Measurements from ENCODE around the gene PLPP7.
"Not testable (repeated sequence)": the region's sequence is repeated elsewhere in the genome, so short reads cannot be mapped to it uniquely, and the experiment has no call there.

PLPP7 gene

GRCh38 chr9:131289301-131290035 lies at the start of gene PLPP7:
PLPP7 (plus strand) TSS chr9:131289723; CDS start chr9:131289998, 275 bp downstream.
- no peak for DNase-seq

DNA sequence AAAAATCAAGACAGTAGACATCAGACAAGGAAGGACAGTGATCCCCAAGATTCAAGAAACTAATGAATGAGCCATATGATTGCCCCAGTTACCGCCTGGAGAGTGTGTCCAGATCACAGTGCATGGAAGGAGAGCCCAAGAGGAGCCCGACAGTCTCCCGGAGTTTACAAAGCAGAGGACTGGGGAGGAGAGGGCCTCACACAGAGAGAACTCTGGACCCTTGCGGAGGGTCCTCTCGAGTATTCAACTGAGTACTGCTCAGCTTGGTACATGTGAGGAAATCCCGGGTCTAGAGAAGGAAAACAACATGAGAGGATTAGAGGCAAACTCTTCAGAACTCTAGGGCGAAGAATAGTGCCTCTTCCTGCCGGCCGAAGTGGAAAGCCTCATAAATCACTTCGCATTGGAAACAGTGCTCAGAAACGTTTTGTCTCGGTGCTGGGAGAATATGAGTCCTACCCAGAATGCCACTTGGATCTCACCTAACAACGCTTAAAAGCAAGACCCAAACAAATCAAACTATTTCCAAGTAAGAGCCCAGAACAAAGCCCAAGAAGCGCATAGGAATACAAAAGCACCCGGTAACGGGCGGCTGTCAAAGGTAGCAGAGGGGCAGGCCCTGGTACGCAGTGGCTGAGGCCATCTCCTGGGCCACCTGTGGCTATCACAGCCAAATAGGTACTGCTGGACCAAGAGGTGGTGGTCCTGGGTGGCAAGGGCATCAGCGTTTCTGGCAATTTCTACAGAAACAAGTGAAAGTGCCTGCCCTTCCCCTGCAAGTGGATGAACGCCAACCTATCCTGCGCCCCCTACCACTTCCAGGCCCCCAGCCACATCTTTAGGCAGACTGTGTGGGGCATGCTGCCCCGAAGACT lies 49.2 kb upstream of the PLPP7 start:
- no peak for DNase-seq

DNA sequence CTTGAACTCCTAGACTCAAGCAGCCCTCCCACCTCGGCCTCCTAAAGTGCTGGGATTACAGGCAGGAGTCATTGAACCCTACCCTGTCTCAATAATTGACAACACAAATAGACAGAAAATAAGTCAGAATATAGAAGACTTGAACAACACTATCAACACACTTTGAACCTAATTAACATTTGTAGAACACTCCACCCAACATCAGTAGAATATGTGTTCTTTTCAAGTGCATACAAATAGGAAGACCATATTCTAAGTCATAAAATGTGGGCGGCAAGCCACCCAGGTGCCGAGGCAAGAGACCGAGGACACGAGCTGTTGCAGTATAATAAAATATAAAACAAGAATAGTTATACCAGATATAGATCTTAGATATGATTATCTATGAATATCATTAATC lies 45.2 kb upstream of the PLPP7 start:
- not testable (repeated sequence) for DNase-seq

DNA sequence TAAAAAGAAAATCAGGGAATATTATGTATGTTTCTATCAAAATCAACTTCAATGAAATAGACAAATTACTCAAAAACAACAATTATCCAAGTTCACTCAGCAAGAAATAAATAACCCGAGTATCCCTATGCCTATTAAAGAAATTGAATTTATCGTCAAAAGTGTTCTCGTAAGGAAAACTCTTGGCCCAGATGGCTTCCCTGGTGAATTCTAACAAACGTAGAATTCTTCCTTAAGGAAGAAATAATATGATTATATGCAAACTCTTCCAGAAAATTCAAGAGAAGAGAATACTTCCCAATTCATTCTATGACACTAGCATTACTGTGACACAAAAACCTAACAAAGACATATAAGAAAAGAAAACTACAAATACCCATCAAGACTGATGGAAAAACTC lies 42.9 kb upstream of the PLPP7 start:
- no peak for DNase-seq

GRCh38 chr9:131252120-131252519 lies 37.4 kb upstream of the PLPP7 start:
- no peak for DNase-seq

GRCh38 chr9:131253891-131254491 lies 35.5 kb upstream of the PLPP7 start:
- no peak for DNase-seq

- no peak for DNase-seq
Observed at GRCh38 chr9:131254626-131255025, 34.9 kb upstream of the PLPP7 start.

- DNase-seq, result no peak
Observed at GRCh38 chr9:131255676-131256197, 33.8 kb upstream of the PLPP7 start.

DNA sequence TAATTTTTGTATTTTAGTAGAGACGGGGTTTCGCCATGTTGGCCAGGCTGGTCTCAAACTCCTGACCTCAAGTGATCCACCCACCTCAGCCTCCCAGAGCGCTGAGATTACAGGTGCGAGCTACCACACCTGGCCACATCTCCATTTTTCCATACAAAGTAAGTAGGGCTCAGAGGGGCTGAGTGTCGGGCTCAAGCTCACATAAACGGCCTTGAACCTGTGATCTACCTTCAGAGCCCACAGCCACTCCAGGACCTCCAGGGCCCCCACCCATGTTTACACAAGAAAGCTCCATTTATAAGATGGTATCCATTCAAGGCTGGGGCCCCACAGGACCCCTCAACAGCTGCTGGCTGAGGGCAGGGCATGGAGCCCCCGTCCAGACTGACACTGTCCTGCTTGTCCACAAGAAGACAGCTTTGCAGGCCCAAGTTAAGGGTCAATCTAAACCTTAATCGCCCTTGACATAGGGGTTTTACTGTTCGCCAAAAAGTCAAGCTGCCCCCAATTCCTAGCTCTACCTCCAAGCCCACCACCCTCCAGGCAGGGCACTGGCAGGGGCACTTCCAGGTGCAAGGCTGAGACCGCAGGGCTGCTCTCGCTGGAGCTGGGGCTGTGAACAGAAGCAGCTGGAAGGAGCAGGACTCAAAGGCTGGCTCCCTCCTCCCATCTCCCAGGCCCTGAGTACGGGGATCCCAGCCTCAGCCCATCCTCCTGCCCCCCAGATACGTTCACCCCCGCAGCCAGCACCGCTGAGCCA lies 32.1 kb upstream of the PLPP7 start:
- DNase-seq, result no peak

GRCh38 chr9:131258186-131258585 lies 31.3 kb upstream of the PLPP7 start:
- no peak for DNase-seq

- DNase-seq, result no peak
Observed at GRCh38 chr9:131258698-131259431, 30.7 kb upstream of the PLPP7 start.

DNA sequence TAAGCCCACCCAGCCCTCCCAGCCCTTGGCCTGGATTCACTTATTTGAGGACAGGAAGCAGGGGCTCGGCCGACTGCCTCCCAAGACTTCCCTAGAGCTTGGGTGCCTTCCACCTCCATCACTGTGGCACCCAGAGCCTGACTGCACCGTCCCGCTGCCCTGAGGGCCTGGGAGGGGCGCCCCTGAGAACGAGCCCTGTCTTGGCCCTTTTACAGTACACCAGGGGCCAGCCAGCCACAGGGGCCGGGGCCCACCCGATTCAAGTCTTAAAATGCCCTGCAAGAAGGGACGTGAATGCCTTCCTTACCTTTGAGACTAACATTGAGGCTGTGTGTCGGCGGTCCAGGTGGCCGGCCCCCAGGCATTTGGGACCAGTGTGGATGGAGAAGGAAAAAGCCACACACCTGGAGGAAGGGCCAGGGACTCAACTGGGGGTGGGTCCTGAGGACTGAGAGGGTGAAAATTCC lies 30.1 kb upstream of the PLPP7 start:
- DNase-seq, result no peak

DNA sequence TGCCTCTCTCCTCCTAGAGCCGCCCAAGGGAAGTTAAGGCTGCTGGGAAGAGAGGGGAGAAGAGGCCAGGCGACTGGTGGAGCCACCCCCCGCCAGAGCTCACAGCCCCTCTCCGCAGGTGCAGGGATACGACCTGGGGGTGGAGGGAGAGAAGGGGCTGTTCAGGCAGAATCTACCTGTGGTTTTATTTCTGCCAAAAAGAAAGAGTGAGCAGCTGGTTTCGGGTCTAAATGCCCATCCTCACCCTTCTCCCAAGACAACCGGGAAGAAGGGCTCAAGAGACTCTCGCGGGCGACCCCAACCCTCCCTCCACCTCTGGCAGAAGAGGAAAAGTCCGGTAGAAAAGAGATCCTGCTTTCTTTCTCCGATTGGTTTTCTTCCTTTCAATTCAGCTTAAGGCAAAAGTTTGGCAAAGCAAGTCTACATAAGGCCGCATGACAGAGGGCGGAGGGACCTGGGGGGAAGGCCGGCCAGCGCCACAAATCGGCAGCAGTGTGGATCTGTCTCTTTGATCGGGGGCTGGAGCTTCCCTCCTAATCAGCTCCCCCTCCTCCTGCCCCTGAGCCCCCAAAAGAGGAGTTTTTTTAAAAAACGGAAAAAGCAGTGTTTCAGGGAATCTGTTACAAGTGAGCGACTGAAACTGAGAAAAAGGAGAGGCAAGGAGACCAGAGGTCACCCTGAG lies 29.5 kb upstream of the PLPP7 start:
- no peak for DNase-seq

GRCh38 chr9:131260751-131261452 lies 28.6 kb upstream of the PLPP7 start:
- no peak for DNase-seq

DNA sequence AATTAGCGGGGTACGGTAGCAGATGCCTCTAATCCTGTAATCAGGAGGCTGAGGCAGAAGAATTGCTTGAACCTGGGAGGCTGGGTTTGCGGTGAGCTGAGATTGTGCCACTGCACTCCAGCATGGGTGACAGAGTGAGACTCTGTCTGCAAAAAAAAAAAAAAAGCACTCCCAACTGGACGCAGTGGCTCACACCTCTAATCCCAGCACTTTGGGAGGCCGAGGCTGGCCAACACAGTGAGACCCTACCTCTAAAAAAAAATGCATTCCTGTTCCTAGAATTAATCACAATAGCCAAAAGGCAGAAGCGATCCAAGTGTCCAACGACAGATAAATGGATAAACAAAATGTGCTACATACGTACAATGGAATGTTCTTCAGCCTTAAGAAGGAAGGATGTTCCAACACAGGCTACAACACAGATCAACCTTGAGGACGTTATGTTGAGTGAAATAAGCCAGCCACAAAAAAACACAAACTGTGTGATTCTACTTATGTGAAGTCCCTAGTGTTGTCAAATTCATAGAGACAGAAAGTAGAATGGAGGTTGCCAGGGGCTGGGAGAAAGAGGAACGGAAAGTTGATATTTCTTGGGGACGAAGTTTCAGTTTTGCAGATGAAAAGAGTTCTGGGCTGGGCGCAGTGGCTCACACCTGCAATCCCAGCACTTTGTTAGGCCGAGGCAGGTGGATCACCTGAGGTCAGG lies 27.0 kb upstream of the PLPP7 start:
- no peak for DNase-seq

DNA sequence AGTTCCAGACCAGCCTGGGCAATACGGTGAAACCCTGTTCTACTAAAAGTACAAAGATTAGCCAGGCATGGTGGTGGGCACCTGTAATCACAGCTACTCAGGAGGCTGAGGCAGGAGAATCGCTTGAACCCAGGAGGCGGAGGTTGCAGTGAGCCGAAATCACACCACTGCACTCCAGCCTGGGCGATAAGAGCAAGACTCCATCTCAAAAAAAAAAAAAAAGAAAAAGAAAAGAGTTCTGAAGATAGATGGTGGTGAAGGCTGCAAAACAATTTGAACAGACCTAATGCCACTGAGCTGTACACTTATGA lies 26.5 kb upstream of the PLPP7 start:
- DNase-seq, result not testable (repeated sequence)

DNA sequence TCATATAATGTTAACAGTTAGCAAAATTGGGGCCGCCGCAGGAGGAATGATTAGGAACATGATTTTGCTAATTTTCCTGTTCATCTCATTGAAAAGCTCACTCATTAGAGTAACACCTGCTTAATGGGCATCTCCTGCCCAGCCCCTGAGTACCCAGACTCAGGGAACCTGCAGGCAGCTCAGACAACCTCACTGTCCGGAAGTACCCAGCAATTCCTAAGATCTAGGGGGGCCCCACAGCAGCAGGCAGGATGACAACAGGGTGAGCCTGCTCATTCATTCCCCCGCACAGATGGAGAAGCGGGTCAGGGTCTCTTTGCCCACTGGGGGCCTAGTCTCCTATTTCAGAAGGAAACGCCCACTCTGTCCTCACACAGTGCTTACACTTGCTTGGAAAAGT lies 25.8 kb upstream of the PLPP7 start:
- DNase-seq, result no peak

GRCh38 chr9:131264231-131264630 lies 25.3 kb upstream of the PLPP7 start:
- DNase-seq, result no peak

GRCh38 chr9:131266266-131267229 lies 23.0 kb upstream of the PLPP7 start:
- no peak for DNase-seq
